Measurements from ENCODE around the gene CCDC33. TPM values are rescaled to one million over a fixed set of nuclear protein-coding genes. Genes with fewer than 3 reads are reported as not detected.

The CCDC33 gene
- total RNA-seq, 1 experiment from 2014 or later, result not detected

DNA sequence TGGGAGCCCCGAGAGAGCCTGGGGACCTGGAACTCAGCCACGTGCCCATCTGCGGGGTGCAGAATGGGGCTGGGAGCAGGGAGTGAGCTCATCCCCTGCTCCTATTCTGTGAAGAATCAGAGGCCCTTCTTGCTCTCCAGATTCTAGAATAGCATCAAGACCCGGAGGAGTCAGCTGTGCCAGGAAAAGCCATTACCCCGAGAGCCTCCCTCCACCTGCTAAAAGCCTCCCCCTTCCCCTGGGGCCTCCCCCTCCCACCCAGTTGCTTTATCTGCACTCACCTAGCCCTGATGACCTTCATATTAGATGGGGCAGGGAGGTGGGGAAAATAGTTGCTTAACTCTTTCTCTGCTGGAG, 23.1 kb downstream of the CCDC33 start:
- Histone ChIP-seq H3K4me1 (ENCODE audit: control insufficient read depth, insufficient read depth, low read length) (no peaks in the 10 kb centered on the region), H3K36me3 (ENCODE audit: control insufficient read depth, insufficient read depth, low read length) (no peaks in the 10 kb centered on the region), H3K27ac (ENCODE audit: low read length) (no peak overlapping the region), H3K9me3 (ENCODE audit: control insufficient read depth, insufficient read depth, low read depth, low read length) (no peaks in the 10 kb centered on the region), H3K27me3 (ENCODE audit: control insufficient read depth, insufficient read depth, low read length) (no peaks in the 10 kb centered on the region; the same call in 1 of the 2 replicates), H3K4me3 (ENCODE audit: low read depth in 2 of 2, low read length in 2 of 2) (no peak overlapping the region)
- ChIA-PET CTCF (no interaction called here), POLR2A (no interaction called here)
- in situ Hi-C loops (cut with HindIII; ENCODE audit: low pct_unique_long_range_greater_than_20kb, low sequenced_read_pairs), result no loop called here
- no peak for TF ChIP-seq SIN3A (IDR thresholded peaks at IDR 0.05; ENCODE audit: borderline replicate concordance, insufficient read depth, low read depth, low read length)
- no peak for DNase-seq (ENCODE audit: low read depth, low spot score)
- no peak for ATAC-seq
- intact Hi-C loops (cut with micrococcal nuclease; ENCODE audit: unreplicated experiment), result no loop called here
- BruUV-seq (replicated peaks), result no TSS peak

DNA sequence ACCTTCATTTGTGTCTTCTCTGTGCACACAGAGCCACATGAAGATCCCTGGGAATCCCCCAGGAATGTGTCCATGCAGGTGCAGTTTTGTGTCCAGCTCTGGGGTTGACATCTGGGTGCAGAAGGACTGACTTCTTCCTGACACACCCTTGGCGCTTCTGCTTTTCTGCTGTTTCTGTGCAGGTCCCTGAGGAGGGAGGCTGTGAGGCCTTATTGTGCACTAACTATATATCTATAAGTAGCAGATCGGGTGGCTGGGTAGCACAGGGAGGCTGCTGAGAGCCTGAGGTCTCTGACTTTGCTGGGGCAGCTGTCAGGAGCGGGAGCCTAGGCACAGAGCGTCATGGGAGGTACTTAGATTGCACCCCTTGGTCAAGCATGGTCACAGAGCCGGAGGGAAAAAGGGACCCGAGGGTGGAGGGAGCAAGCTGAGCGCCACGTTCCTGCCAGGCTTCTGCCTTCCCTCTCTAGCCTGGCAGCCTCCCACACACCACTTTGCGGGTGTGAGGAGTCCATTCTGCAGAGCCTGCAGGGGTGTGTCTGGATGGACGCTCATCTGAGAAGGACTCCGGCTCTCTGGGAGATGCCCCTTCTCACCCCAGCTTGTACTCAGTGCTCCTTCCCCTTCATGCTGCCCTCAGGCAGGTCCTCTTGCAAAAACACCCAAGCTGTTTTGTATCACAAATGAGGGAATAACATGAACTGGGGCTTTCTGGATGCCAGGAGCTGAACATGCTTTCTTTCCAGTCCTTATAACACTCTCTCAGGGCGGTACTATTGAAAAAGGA, 23.9 kb downstream of the CCDC33 start:
- BruUV-seq (replicated peaks), result no TSS peak
- ATAC-seq, result no peak
- in situ Hi-C loops (cut with HindIII; ENCODE audit: low pct_unique_long_range_greater_than_20kb, low sequenced_read_pairs), result no loop called here
- TF ChIP-seq, protein P1, sequence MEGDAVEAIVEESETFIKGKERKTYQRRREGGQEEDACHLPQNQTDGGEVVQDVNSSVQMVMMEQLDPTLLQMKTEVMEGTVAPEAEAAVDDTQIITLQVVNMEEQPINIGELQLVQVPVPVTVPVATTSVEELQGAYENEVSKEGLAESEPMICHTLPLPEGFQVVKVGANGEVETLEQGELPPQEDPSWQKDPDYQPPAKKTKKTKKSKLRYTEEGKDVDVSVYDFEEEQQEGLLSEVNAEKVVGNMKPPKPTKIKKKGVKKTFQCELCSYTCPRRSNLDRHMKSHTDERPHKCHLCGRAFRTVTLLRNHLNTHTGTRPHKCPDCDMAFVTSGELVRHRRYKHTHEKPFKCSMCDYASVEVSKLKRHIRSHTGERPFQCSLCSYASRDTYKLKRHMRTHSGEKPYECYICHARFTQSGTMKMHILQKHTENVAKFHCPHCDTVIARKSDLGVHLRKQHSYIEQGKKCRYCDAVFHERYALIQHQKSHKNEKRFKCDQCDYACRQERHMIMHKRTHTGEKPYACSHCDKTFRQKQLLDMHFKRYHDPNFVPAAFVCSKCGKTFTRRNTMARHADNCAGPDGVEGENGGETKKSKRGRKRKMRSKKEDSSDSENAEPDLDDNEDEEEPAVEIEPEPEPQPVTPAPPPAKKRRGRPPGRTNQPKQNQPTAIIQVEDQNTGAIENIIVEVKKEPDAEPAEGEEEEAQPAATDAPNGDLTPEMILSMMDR (IDR thresholded peaks at IDR 0.05), result no peak
- TF ChIP-seq SIN3A (IDR thresholded peaks at IDR 0.05; ENCODE audit: borderline replicate concordance, insufficient read depth, low read depth, low read length) (no peak), TCF7L2 (IDR thresholded peaks at IDR 0.05; ENCODE audit: low read depth, low read length) (no peak), POLR2AphosphoS5 (IDR thresholded peaks at IDR 0.05; ENCODE audit: low read depth, low read length) (no peak)
- TF ChIP-seq, protein P2, sequence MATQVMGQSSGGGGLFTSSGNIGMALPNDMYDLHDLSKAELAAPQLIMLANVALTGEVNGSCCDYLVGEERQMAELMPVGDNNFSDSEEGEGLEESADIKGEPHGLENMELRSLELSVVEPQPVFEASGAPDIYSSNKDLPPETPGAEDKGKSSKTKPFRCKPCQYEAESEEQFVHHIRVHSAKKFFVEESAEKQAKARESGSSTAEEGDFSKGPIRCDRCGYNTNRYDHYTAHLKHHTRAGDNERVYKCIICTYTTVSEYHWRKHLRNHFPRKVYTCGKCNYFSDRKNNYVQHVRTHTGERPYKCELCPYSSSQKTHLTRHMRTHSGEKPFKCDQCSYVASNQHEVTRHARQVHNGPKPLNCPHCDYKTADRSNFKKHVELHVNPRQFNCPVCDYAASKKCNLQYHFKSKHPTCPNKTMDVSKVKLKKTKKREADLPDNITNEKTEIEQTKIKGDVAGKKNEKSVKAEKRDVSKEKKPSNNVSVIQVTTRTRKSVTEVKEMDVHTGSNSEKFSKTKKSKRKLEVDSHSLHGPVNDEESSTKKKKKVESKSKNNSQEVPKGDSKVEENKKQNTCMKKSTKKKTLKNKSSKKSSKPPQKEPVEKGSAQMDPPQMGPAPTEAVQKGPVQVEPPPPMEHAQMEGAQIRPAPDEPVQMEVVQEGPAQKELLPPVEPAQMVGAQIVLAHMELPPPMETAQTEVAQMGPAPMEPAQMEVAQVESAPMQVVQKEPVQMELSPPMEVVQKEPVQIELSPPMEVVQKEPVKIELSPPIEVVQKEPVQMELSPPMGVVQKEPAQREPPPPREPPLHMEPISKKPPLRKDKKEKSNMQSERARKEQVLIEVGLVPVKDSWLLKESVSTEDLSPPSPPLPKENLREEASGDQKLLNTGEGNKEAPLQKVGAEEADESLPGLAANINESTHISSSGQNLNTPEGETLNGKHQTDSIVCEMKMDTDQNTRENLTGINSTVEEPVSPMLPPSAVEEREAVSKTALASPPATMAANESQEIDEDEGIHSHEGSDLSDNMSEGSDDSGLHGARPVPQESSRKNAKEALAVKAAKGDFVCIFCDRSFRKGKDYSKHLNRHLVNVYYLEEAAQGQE (IDR thresholded peaks at IDR 0.05; ENCODE audit: insufficient read depth in 1 of 2, low read depth in 2 of 2, low read length in 1 of 2), result no peak
- no peak for DNase-seq (ENCODE audit: low read depth, low spot score)
- no peak overlapping the region for H3K4me3 ChIP-seq (ENCODE audit: low read depth in 2 of 2, low read length in 2 of 2)
- no peaks in the 10 kb centered on the region; the same call in 1 of the 2 replicates for H3K27me3 ChIP-seq (ENCODE audit: control insufficient read depth, insufficient read depth, low read length)
- no peaks in the 10 kb centered on the region for H3K4me1 ChIP-seq (ENCODE audit: control insufficient read depth, insufficient read depth, low read length)
- ChIA-PET POLR2A (interaction anchor here (0.6 kb wide), 1 partner anchor 134 kb away, joined by 20 read pairs; no protein-coding TSS in a partner anchor), CTCF (no interaction called here)
- intact Hi-C loops (cut with micrococcal nuclease; ENCODE audit: unreplicated experiment), result no loop called here
- H3K36me3 ChIP-seq (ENCODE audit: control insufficient read depth, insufficient read depth, low read length), result no peaks in the 10 kb centered on the region
- H3K9me3 ChIP-seq (ENCODE audit: control insufficient read depth, insufficient read depth, low read depth, low read length), result no peaks in the 10 kb centered on the region
- no peak overlapping the region for H3K27ac ChIP-seq (ENCODE audit: low read length)

DNA sequence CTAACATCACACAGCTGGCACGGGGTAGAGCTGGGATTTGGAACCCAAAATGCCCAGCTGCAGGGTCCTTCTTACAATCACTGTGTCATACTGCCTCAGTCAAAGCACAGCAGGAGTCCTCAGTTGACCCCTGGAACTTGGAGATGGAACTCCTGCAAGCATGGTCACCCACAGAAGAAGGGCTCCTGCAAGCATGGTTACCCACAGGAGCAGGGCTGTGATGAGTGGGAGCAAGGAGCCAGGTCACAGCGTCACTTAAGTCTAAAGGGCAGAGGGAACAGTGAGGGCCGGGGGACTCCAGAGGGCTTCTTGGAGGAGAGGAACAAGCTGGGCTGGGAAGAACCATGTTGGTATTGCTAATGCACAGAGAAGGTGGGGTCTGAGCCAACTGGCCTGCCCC, 24.9 kb downstream of the CCDC33 start:
- Histone ChIP-seq H3K4me3 (ENCODE audit: low read depth in 2 of 2, low read length in 2 of 2) (no peak overlapping the region), H3K9me3 (ENCODE audit: control insufficient read depth, insufficient read depth, low read depth, low read length) (no peaks in the 10 kb centered on the region), H3K4me1 (ENCODE audit: control insufficient read depth, insufficient read depth, low read length) (no peaks in the 10 kb centered on the region), H3K27ac (ENCODE audit: low read length) (no peak overlapping the region), H3K36me3 (ENCODE audit: control insufficient read depth, insufficient read depth, low read length) (no peaks in the 10 kb centered on the region), H3K27me3 (ENCODE audit: control insufficient read depth, insufficient read depth, low read length) (peaks cover 4% of the 10 kb centered on the region; the same call in 1 of the 2 replicates)
- intact Hi-C loops (cut with micrococcal nuclease; ENCODE audit: unreplicated experiment), result no loop called here
- in situ Hi-C loops (cut with HindIII; ENCODE audit: low pct_unique_long_range_greater_than_20kb, low sequenced_read_pairs), result no loop called here
- no TSS peak for BruUV-seq (replicated peaks)
- TF ChIP-seq POLR2AphosphoS5 (IDR thresholded peaks at IDR 0.05; ENCODE audit: low read depth, low read length) (no peak), SIN3A (IDR thresholded peaks at IDR 0.05; ENCODE audit: borderline replicate concordance, insufficient read depth, low read depth, low read length) (no peak), TCF7L2 (IDR thresholded peaks at IDR 0.05; ENCODE audit: low read depth, low read length) (no peak)
- TF ChIP-seq, protein P2 (IDR thresholded peaks at IDR 0.05; ENCODE audit: insufficient read depth in 1 of 2, low read depth in 2 of 2, low read length in 1 of 2), result no peak
- TF ChIP-seq, protein P1 (IDR thresholded peaks at IDR 0.05), result no peak
- ChIA-PET CTCF (no interaction called here), POLR2A (no interaction called here)
- ATAC-seq (no peak), DNase-seq (ENCODE audit: low read depth, low spot score) (no peak)

Measured in Panc1 (cell line).